Mesenteric fat pad (tissue), 1 donor: ENCODE measurements around the gene CEP85L. TPM values are rescaled to one million over a fixed set of nuclear protein-coding genes. Genes with fewer than 3 reads are reported as not detected.

Source experiments
- DNase-seq: peaks from one replicate; pipeline ENCODE4 v3.0.0-alpha.2; 2020; ENCODE audit warnings: low spot score
- long read RNA-seq: library from polyadenylated mRNA; unstranded; transcript quantifications from one replicate; pipeline ENCODE4 v2.0.0, GENCODE V29; 2020
- total RNA-seq: library from RNA; stranded (reverse); fragmentation: NEBNext Ultra II Directional; extraction: Animal tissue kit (Norgen Biotek cat#: 25700); gene quantifications from one replicate; pipeline ENCODE4 v1.2.1, GENCODE V29; 2021
- donor health status: DM: yes; HTN: yes; CAD: no.

CEP85L gene
- 11.6 TPM for total RNA-seq
- long read RNA-seq, full-length matches to known transcripts, result 2 of 33 reads
- long read RNA-seq, partial matches to known transcripts, result 25 of 33 reads
- long read RNA-seq, other reads (novel, unspliced or antisense), result 6 of 33 reads

DNA sequence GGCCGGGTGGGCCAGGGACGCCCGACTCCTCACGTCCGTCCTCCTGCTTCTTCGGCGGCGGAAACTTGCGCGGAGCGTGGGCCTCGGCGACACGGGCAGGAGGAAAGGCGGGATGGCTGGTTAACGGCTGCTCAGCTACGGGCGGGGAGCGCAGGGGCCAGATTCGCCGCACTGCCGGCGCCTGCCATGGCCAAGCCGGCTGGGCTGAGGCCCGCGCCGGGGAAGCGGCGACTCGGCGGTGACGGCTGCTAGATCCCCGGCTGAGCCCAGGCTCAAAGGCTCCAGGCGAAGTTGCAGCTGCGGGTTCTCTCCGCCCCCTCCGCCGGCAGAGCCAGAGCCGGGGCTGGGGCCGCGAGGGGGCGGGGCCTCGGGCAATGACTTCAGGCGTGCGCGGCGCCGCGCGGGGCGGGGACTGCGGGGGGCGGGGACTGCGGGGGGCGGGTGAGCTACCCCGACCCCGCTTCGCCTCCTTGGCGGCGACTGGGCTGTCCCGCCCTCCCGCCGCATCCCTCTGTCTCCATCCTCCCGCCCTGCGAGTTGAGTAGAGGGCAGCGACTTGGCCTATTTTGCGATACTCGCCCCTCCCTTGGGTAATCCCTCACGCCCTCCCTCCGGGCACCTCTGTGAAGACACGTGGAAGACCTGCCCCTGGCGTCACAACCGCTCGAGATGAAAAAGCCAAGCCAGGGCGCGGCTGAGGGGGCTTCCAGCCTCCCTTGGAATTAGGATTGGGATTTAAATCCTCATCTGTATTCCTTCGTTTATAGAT, at the start of gene CEP85L:
Gene CEP85L (minus strand): TSS at position 310 of the 769 bp plus-strand sequence. CDS start 322 bp downstream, outside the sequence.
- peak; percentile 96 for DNase-seq

DNA sequence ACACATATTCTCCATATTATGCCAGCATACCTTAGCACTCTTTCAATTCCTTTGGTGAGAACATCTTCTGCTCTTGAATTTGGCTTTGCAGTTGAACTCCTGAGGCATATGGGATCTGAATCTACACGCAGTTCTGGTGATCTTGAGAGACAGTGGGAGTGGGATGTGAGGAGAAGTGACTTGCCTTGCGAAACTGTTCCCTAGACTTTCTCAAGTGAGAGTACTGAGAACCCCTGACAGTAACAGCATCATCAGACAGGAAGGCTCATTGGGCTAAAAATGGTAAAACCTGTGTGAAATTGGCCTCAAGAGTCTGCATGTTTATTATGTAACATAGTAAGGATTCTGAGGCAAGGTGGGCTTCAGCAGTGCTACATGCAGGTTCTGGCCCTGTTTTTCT, 49.1 kb upstream of the CEP85L start:
- no peak for DNase-seq

DNA sequence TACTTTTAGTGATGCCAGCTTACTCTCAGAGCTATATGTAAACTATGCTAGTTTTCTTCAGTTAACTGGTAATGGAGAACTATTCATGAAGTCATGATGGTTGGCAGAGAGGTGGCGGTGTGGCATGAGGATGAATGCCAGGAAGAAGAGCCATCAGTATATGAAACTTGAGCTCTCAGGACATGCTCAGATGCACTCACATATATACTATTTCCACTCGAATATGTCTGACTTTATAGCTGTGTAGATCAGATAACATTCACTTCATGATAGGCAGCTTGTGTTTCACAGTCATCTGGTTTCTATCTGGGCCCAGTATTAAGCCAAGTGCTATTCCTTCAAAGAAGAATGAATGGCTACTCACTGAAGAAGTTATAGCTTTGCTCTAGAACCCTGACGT, 46.2 kb upstream of the CEP85L start:
- no peak for DNase-seq

- no peak for DNase-seq
Measured at GRCh38 chr6:118696271-118696670, 44.9 kb upstream of the CEP85L start.

GRCh38 chr6:118693562-118693961, 42.2 kb upstream of the CEP85L start:
- no peak for DNase-seq

DNA sequence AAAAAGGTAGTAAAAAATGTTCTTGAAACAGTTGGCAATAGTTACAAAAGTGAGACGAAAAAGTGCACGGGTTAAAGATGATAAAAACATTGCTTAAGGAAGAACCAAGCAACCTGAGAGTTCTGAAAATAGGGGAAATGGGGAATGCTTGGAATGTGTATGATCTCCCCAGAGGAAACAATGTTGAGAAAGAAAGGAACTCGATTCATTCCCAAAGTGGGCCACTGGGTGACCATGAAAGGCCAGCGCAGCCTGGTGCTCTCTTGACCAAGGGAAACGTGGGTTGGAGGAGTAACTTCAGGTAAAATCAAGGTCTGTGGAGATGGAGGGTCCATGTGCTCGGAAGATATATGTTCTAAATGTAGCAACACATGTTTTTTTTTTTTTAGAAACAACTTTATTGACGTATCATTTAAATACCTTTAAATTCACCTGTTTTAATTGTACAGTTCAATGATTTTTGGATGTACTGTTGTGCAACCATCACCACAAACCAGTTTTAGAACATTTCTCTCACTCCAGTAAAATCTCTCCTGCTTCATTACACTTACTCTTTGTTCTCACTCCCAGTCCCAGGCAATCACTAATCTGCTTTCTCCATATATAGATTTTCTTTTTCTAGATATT, 34.5 kb upstream of the CEP85L start:
- DNase-seq, result no peak

- no peak for DNase-seq
Measured at GRCh38 chr6:118683881-118684872, 32.8 kb upstream of the CEP85L start.

GRCh38 chr6:118680452-118681095, 29.2 kb upstream of the CEP85L start:
- DNase-seq, result no peak

- no peak for DNase-seq
Measured at GRCh38 chr6:118679327-118679901, 28.0 kb upstream of the CEP85L start.

DNA sequence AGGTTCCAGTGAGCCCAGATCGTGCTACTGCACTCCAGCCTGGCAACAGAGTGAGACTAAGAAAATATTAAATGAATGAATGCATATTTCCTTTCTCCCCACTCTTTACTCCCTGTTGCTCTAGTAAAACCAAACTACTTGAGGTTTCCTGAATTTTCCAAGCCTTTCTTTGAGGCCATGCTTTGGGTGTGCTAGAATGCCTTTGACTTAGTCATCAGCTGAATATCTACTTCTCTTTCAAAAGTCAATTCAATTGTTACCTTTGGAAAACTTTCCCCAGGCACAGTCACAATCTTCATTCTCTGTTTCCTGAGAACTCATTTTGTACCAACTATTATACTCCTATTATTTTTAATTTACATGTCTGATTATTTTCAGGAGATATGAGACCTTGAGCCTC, 27.5 kb upstream of the CEP85L start:
- no peak for DNase-seq

GRCh38 chr6:118677193-118677592, 25.8 kb upstream of the CEP85L start:
- no peak for DNase-seq

DNA sequence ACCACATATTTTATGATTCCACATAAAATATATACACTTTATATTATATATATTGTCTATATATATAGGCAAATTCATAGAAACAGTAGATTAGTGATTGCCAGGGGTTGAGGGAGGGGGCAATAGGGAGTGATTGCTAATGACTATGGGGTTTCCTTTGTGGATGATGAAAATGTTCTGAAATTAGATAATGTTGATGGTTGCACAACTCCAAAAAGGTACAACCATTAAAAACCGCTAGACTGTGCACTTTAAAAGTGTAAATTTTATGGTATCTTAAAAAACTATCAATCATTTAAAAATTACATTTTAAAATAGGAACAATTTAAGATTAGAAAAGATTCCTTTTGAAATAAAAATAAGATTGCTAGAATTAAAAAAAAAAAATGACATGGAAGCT, 23.8 kb upstream of the CEP85L start:
- DNase-seq, result no peak

- no peak for DNase-seq
Measured at GRCh38 chr6:118674772-118675171, 23.4 kb upstream of the CEP85L start.

GRCh38 chr6:118672678-118673077, 21.3 kb upstream of the CEP85L start:
- DNase-seq, result no peak

GRCh38 chr6:118669561-118669960, 18.2 kb upstream of the CEP85L start:
- DNase-seq, result no peak

DNA sequence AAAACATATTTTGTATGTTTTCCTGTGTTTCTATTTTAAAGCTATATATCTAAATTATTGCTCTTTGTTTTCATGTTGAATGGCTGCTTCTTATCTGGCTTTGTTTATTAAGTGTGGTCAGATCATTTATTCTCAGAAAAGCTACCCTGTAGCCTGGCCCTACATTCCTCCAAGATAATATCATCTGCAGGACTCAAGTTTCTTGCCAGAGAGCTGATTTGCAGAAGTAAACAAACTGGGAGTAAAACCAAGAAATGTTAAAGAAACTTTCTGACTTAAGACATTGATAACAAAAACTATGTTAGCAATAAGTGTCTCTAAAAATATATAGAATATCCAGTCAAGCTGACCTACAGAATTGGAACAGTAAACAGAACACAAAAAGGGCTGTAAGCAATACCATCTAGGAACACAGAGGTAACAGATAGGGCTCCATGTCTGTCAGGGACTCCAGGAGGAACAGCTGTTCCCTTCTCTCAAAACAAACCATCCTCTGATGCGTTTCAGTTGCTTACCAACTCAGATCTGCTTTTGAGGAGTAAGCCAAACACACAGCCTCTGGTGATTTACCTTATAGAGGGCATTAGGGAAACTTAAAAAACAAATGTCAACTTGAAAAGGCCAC, 17.5 kb upstream of the CEP85L start:
- DNase-seq, result no peak

GRCh38 chr6:118667988-118668387, 16.6 kb upstream of the CEP85L start:
- no peak for DNase-seq

DNA sequence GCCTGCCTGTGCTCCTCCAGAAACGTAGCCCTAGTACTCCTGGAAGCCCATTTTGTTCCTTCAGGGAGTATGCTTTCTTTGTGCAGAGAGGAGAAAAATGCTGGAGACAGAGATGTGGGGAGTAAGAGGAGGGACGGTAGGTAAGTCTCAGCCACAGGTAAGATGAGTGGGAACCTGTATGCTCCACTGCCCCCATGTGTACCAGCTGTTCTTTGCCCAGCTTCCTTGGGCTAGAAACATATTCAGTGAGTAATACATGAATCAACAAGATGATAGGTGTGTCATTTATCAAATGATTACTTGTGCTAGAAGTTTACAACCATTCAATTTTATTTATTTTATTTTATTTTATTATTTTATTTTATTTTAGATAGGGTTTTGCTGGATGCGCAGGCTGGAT, 13.6 kb upstream of the CEP85L start:
- no peak for DNase-seq

- DNase-seq, result no peak
Measured at GRCh38 chr6:118663993-118664985, 12.9 kb upstream of the CEP85L start.
